IPS-NIHi7 (cell line): ENCODE measurements around the gene NLGN1.

ENCODE experiments used
- DNase-seq: peaks from one replicate; pipeline ENCODE4 v3.0.0; 2012; ENCODE audit warnings: mixed read lengths; ENCODE audit errors: extremely low spot score

Gene NLGN1

GRCh38 chr3:174270841-174271240, 873.3 kb downstream of the NLGN1 start:
- DNase-seq, result no peak

GRCh38 chr3:174275336-174275735, 877.8 kb downstream of the NLGN1 start:
- DNase-seq, result no peak

GRCh38 chr3:174276826-174277225, 879.3 kb downstream of the NLGN1 start:
- DNase-seq, result no peak

GRCh38 chr3:174278094-174278493, 880.5 kb downstream of the NLGN1 start:
- DNase-seq, result no peak

GRCh38 chr3:174280186-174280585, 882.6 kb downstream of the NLGN1 start:
- DNase-seq, result no peak

GRCh38 chr3:174285242-174285864, 887.8 kb downstream of the NLGN1 start:
- no peak for DNase-seq

- DNase-seq, result no peak
Measured at GRCh38 chr3:174287705-174288104, 890.2 kb downstream of the NLGN1 start.

- DNase-seq, result no peak
Measured at GRCh38 chr3:174294616-174295015, 897.1 kb downstream of the NLGN1 start.

GRCh38 chr3:174295306-174296092, 898.0 kb downstream of the NLGN1 start:
- DNase-seq, result no peak

- no peak for DNase-seq
Measured at GRCh38 chr3:174302746-174303315, 905.3 kb downstream of the NLGN1 start.

- no peak for DNase-seq
Measured at GRCh38 chr3:174303907-174304560, 906.5 kb downstream of the NLGN1 start.

- DNase-seq, result no peak
Measured at GRCh38 chr3:174308736-174309135, 911.2 kb downstream of the NLGN1 start.

- no peak for DNase-seq
Measured at GRCh38 chr3:174310475-174310983, 913.0 kb downstream of the NLGN1 start.

GRCh38 chr3:174315225-174315624, 917.7 kb downstream of the NLGN1 start:
- DNase-seq, result no peak

- no peak for DNase-seq
Measured at GRCh38 chr3:174317005-174317404, 919.5 kb downstream of the NLGN1 start.

GRCh38 chr3:174318181-174318580, 920.6 kb downstream of the NLGN1 start:
- no peak for DNase-seq

GRCh38 chr3:174321548-174321947, 924.0 kb downstream of the NLGN1 start:
- no peak for DNase-seq

- DNase-seq, result no peak
Measured at GRCh38 chr3:174322789-174323188, 925.2 kb downstream of the NLGN1 start.

- no peak for DNase-seq
Measured at GRCh38 chr3:174325171-174325570, 927.6 kb downstream of the NLGN1 start.

GRCh38 chr3:174325834-174326700, 928.5 kb downstream of the NLGN1 start:
- DNase-seq, result no peak

GRCh38 chr3:174329321-174329720, 931.8 kb downstream of the NLGN1 start:
- DNase-seq, result no peak
